Myocyte (in vitro differentiated cells): Measurements from ENCODE around the gene GPR141. TPM values are rescaled to one million over a fixed set of nuclear protein-coding genes. Genes with fewer than 3 reads are reported as not detected.
A peak's percentile ranks its signal among the peaks of the same experiment; 100 is the strongest.

Source experiments
- DNase-seq: peaks from one replicate; pipeline ENCODE4 v3.0.0-alpha.2; 2012; ENCODE audit warnings: low read depth
- total RNA-seq: library from RNA; depleted of rRNA; stranded (reverse); fragments of >200 nt; gene quantifications from 2 replicates; pipeline ENCODE4 v1.2.3, GENCODE V29; 2014

GPR141 gene
- total RNA-seq, 1 donor from 2014 or later, result not detected

DNA sequence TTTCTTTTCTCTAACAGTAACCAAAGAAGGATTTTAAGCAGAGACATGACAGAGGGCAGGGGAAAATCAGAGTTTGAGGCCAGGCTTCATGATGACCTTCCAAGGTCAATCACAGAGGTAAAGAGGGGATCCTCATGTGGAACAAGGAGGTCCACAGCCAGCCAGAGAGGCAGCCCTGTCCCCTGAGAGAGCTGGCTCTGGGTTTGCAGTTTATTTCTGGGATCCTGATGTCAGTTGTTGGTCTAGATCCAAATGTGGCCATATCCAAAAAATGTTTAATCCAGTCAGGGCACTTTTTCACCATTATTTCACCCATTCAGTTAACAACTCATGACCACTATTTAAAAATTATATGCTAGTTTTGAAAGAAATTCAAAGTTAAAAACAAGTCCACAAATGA, 45.6 kb downstream of the GPR141 start:
- no peak for DNase-seq

DNA sequence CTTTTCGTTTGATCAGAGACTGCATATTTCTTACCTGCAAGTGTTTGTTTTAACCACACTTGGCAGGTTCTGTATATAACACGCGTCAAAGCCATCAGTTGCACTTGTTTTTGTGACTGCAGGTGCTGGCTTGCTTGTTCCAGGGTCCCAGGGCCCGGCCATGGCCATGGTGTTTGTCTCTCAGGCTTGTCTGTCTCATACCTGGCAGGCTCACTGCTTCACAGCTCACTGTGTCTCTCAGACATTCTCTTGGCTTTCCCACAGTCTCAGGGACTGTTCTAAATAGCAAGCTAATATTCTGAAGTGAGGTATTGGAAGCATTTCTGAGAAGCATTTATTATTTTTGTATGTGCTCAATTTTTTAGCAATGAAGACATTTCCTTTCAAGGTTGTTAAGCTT, 46.9 kb downstream of the GPR141 start:
- no peak for DNase-seq

- no peak for DNase-seq
These were observed 48.7 kb downstream of the GPR141 start for GRCh38 chr7:37732253-37732652.

DNA sequence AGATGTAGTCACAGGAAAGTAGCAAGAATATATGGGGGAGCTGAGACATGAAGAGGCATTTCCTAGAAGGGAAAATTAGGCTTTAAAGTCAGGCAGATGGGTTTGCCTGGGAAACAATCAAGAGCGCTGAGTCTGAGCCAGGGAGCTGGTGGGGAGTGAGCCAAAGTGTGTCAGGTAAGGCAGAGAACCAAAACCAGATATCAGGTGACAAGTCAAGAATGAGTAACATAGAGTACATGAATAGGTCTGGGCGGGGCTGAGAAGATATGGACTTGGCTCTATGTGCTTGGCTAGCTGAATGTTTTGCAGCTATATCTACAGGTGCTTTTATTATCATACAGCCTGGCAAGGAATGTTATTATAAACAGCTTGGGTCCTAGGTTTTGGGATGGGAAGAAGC, 49.3 kb downstream of the GPR141 start:
- no peak for DNase-seq

GRCh38 chr7:37735196-37735595, 51.6 kb downstream of the GPR141 start:
- no peak for DNase-seq

- peak; percentile 0 for DNase-seq
These were observed 54.8 kb downstream of the GPR141 start for GRCh38 chr7:37738321-37738720.

DNA sequence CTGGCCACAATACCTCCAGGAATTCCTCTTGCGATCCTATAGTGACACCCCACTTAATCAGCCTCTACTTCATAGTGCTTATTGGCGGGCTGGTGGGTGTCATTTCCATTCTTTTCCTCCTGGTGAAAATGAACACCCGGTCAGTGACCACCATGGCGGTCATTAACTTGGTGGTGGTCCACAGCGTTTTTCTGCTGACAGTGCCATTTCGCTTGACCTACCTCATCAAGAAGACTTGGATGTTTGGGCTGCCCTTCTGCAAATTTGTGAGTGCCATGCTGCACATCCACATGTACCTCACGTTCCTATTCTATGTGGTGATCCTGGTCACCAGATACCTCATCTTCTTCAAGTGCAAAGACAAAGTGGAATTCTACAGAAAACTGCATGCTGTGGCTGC, 56.8 kb downstream of the GPR141 start:
- no peak for DNase-seq

- no peak for DNase-seq
These were observed 58.2 kb downstream of the GPR141 start for GRCh38 chr7:37741776-37742175.

GRCh38 chr7:37751096-37751495, 67.5 kb downstream of the GPR141 start:
- no peak for DNase-seq

- no peak for DNase-seq
These were observed 70.0 kb downstream of the GPR141 start for GRCh38 chr7:37753398-37754050.

- DNase-seq, result no peak
These were observed 73.4 kb downstream of the GPR141 start for GRCh38 chr7:37756797-37757551.

DNA sequence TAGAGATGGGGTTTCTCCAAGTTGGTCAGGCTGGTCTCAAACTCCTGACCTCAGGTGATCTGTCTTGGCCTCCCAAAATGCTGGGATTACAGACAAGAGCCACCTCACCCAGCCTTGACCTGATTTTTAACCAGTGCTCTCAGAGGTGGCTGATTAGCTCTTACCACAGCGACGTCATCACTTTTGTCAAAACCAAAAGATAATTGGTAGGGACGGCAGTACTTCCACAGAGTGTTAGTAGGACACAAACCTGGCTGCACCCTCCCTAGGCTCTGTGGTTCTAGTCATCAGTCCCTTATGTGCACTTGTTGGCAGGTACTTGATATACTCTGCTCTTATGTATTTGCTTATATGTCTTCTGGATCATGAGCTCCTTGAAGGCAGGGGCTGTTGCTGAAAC, 74.0 kb downstream of the GPR141 start:
- no peak for DNase-seq

DNA sequence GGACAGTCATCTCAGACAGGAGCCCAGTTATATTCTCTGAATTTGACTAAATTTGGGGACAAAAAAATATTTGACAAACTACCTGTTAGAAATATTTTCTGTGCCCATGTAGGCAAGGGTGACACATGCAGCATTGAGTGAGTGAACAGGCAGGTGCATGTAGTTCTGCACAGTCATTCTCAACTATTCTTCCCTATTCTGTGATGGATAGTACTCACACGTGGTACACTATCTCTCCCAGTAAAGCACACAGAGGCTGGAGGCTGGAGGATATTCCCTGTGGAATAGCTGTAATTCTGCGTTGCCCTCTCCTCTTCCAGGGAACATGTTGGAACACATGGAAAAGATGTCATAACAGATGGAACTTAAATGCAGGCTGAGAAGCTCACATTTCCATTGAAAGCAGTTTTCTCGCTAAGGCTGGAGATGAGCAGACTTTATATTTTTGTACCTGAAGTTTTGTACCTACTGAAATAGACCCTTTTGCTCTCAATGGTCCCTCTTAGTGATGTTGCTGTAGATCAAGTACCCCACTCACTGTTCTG, 75.0 kb downstream of the GPR141 start:
- no peak for DNase-seq

DNA sequence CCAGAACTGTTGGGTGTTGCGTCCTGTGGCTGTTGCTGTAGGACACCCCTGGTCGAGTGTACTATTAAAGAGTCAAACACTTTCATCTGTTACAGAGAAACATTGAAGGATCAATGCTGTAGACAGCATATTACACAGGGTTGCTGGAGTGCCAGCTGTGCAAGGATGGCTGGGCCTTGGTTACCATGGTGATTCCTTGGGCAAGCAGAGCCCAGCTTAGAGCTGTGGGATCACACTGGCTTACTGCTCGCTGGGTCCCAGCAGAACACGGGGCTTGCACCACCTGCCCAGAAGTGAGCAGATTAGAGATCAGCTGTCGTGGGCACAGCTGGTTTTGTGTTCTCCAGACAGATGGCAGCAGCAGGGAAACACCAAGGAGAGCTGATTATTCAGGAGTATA, 76.0 kb downstream of the GPR141 start:
- DNase-seq, result no peak

- DNase-seq, result no peak
These were observed 81.9 kb downstream of the GPR141 start for GRCh38 chr7:37765421-37765829.

- no peak for DNase-seq
These were observed 82.4 kb downstream of the GPR141 start for GRCh38 chr7:37765872-37766525.

- DNase-seq, result no peak
These were observed 85.0 kb downstream of the GPR141 start for GRCh38 chr7:37768611-37769010.

DNA sequence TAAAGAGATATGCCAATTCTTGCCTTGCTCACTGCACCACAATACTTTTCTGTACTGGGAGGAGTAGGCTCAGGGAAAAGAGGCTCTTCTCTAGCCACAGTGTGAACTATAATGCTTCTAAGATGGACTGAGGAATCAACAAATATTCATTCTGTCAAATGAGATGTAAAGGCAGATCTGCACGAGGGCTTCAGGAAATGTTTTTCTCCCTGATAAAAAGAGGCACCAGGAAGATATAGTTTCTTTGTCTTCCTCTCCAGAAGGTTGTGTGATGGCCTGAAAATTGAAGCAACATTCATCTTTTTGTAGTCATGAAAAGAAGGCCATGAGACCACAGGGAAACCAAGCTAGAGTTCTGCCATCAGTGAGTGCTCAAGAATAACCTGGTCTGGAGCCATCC, 85.7 kb downstream of the GPR141 start:
- no peak for DNase-seq

GRCh38 chr7:37769726-37770125, 86.2 kb downstream of the GPR141 start:
- no peak for DNase-seq

- DNase-seq, result no peak
These were observed 87.3 kb downstream of the GPR141 start for GRCh38 chr7:37770838-37771237.

DNA sequence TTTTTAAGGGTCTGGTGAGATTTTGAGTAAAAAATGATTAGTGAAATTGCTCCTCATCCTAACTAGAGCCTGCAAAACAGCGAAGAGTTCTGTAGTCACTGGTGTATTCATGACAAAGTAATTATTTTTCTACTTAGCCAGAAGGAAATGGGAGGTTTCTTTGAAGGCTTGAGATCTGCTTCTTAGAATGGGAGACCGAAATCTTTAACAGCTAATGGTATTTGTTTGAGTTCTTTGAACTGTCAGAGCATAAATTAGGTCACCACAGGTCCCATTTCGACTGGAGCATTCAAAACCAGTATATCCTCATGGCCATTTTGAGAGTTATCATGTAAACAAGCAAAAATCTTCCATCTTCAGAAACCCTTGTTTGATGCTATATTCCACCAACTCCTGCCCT, 87.8 kb downstream of the GPR141 start:
- DNase-seq, result no peak

GRCh38 chr7:37771801-37772200, 88.2 kb downstream of the GPR141 start:
- no peak for DNase-seq
